NT2/D1 (cell line): ENCODE results near the gene CHD5.

Experiments used
- SUZ12 ChIP-seq: IDR thresholded peaks from 2 replicates; pipeline ENCODE4 v1.6.1; 2011; ENCODE audit not compliant: insufficient read length, insufficient read depth; ENCODE audit errors: extremely low read depth
- YY1 ChIP-seq: IDR thresholded peaks from 2 replicates; pipeline ENCODE4 v1.6.1; 2011; ENCODE audit not compliant: insufficient read length, insufficient read depth
- ZNF274 ChIP-seq: IDR thresholded peaks from 2 replicates; pipeline ENCODE4 v1.6.1; 2011; ENCODE audit warnings: mild to moderate bottlenecking, low read depth, low read length

- TF ChIP-seq YY1 (no peak), SUZ12 (no peak), ZNF274 (no peak)
Measured at GRCh38 chr1:6125366-6125765, 54.8 kb downstream of the CHD5 start.
